ENCODE measurements around the gene SH2D4B.
A peak's percentile ranks its signal among the peaks of the same experiment; 100 is the strongest.

The SH2D4B gene

DNA sequence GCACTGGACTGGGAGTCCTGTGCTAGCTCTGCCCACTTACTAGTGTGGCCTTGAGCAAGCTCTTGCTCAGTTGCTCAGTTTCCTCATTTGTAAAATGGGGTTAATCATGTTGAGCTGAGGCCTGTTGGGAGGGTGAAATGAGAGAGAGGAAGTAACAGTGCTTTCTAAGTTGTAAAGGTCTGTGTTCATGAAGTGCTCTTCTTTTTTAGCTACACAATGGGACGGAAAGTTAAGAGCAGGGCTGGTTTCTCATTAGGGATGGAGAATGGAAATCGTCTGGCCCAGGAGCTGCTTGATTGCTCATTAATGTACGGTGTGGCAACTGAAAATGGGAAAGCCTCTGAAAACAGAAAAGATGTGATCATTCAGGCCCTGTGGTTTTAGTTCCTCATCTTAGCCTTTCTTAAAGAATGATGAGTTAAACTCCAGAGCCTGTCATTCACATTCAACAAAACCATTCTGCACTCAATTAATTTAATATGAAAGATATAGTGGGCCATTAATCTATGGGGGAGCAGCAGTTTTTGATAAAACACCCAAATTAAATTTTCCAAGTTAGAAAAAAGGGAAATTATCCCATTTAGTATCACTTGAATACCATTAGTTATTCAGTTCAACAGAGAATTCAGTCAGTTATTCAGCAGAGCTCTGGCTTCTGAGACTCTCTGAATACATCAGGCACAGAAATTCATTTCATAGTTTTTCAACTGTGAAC lies 60.5 kb downstream of the SH2D4B start:
- no peak for DNase-seq

DNA sequence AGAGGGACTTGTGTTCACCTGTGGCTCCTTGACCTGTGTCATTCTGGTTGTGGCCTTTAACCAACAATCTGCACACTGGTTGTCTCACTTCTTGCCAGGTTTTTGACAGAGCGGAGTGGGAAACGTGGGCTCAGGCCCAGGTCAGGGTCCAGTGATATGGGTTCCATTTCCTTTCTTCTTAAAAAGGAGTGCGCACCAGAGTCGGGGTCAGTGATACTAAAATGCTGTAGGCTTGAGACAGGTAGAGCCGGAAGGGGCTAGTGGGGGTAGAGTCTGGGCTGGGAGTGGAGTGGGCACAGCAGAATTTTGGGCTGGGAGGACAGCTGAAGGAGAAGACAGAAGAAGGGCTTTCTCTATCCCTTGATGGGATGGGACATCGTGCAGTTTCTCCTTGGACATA lies 61.2 kb downstream of the SH2D4B start:
- no peak for DNase-seq

DNA sequence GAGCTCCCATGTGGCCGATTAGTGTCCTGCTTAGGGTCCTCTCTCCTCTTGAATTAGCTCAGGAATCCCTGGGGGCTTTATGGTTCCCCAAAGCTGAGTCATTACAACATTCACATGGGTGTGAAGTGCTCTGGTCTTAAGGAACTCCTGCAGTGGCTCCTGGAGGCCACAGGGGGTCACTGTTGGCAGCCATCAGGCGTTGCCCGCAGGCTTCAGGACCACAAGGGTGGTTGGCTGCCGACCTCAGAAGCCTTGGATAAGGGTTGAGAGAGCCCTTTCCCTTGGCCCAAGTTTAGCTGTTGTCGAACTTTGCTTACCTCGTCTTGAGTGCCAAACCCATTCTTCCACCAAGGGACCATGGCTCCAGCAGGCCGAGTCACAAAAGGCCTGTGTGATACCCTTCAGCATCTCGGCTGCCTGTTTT lies 61.7 kb downstream of the SH2D4B start:
- DNase-seq: peak; percentile 61

DNA sequence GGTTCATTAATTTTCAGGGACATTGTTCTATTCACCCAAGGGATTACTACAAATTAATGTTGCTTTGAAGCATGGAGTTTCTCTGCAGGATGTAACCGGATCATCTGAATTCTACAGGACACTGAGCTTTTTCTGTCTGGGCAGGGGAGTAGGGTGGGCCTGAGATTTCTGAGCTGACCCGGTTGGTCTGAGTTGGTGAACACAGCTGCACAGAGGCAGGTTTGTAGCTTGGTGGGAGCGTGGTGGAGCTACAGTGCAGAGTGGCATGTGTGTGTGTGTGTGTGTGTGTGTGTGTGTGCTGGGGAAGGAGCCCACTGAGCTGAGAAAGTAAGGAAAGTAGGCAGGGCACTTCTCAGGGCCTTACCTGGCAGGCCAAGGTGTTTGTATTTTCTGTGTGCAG lies 62.6 kb downstream of the SH2D4B start:
- DNase-seq: no peak

DNA sequence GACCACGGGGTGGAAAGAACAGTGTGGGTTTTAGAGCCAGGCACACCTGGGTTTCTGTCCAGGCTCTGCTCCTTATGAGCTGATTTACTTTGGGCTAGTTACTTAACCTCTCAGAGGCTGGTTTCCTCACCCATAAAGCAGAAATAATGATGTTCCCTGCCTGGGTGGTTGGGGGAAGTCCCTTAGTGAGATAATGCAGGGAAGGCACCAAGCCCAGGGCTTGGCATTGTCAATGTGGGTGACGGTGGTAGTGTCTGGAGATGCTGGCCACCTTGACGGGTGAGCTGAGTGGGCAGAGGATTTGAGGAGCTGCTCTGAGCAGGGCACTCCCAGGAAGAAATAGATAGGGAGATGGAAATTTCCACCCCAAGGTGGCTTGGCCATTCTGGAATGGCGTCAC lies 65.2 kb downstream of the SH2D4B start:
- DNase-seq: no peak

DNA sequence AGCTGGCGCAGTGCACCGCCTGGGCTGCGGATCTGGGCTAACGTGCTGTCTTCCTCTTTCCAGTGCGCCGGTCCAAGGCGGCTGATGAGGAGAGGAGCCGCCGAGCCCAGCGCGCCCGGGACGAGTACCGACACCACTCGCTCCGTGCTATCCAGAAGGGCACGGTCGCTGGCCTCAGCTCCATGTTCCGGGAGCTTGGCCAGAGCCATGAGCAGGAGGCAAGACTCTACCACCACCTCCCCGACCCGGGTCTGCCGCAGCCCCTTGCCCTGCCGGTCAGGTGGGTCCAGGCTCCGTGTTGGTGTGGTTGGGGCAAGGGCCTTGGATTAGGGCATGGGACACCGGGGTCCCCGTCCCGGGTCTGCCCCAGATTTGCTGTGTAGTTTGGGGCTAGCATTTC lies 65.8 kb downstream of the SH2D4B start:
- DNase-seq: no peak

DNA sequence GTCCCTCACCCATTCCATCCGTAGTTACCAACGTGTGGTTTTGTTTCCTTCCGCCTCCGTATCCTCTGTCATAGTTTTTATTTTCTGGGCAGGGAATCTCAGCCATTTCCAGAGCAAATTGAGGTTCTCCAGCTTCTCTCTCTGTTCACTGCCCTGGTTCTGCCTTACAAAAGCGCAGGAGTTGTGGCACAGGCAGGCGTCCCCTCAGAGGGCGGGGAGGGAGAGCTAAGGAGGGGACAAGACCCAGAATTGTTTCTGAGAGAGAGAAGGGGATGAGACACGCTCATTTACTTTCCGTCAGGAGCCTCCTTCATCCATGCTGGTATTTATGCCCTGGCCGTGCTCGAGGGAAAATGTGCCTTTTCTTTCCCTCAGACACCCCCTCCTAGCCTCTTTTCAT lies 71.0 kb downstream of the SH2D4B start:
- no peak for DNase-seq

DNA sequence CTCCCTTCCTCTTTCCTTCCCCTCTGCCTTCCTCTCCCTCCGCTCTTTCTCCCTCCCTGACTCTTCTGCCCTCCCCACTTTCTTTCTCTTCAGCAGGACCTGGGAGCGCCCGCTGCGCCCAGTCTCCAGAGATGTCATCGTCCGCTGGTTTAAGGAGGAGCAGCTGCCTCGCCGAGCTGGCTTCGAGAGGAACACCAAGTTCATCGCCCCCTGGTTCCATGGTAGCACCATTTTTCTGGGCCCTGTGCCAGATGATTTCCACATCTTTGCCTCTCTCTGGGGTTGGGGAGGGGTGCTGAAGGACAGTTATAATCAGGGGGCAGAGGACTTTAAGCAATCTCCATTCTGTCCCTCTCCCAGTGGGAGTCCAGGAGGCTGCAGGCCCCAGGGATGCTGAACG lies 71.6 kb downstream of the SH2D4B start:
- no peak for DNase-seq

DNA sequence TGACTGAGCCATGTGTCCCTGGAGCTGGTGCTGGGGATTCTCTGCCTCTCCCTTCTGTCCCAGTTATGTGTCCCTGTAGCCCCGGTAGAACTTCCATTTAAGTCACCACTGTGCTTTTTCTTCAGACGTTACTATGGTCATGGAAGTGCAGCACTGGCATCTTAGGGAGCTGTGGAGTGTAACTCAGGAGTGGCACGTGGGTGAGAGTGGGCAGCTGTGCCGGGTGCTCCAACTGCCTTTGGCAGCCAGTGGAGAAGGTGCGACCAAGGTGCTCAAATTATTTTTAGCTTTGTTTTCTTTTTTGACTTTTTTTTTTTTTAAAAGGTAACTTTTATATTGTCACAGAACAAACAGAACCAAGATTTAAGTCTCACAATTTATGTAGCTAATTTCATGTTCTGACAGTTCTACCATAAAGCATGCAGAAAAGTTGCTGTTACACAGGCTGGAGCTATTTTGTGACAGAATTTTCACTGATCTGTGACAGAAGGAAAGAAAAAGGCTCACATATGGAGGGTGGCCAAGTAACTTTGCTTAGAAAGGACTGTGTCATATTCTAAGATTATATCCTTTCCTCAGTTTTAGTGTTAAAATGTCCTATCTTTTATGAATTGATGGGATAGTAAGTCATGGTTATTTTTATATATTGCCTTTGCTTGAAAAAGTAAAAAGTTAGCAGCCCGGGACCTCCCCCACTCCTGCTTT lies 73.9 kb downstream of the SH2D4B start:
- DNase-seq: no peak

DNA sequence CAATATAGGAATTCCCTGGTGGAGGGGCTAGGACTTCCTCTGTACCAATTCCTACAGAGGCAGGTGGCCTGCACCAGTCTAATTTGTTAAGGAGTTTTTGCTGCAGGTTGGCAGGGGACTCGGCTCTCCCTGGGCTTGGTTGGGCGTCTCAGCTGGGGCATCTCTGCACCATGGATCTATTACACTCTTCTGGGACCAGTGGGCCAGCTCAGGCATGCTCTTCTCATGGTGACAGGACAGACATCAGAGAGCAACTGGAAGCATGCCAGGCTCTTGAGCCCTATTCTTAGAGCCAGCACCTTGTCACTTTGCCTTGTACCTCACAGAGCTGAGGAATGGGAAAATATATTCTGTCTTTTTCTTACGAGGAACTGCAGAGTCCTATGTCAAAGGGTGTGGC lies 74.6 kb downstream of the SH2D4B start:
- DNase-seq: no peak

DNA sequence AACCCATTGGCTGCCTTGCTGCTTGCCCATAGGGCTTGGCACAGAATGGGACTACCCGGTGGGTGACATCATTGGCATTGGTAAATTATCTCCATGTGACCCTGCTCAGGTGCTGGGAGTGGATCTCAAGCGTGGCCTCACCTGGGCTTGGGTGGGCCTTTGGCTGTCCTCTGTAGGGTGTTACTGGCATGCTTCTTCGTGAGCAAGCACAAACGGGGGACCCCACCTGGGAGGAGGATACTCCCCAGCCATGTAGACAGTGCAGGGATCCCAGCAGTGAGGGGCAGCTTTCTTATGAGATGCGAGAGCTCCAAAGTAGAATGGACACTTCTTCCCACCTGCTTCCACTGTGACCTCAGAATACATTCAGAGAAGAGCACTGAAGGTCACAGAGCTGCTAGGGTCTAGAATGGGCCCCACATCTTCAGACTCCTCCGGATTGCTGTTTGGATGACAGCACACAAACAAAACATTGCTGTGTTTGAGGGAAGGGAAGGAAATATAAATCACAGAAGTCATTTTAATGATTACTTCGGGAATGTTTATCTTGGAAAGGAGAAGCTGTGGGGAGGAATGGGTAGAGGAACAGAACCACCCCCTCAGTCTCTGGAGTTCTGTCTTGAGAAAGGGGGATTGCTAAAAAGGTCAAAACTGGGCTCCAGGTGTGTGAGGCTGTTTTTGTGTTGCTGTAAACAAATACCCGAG lies 75.9 kb downstream of the SH2D4B start:
- no peak for DNase-seq

DNA sequence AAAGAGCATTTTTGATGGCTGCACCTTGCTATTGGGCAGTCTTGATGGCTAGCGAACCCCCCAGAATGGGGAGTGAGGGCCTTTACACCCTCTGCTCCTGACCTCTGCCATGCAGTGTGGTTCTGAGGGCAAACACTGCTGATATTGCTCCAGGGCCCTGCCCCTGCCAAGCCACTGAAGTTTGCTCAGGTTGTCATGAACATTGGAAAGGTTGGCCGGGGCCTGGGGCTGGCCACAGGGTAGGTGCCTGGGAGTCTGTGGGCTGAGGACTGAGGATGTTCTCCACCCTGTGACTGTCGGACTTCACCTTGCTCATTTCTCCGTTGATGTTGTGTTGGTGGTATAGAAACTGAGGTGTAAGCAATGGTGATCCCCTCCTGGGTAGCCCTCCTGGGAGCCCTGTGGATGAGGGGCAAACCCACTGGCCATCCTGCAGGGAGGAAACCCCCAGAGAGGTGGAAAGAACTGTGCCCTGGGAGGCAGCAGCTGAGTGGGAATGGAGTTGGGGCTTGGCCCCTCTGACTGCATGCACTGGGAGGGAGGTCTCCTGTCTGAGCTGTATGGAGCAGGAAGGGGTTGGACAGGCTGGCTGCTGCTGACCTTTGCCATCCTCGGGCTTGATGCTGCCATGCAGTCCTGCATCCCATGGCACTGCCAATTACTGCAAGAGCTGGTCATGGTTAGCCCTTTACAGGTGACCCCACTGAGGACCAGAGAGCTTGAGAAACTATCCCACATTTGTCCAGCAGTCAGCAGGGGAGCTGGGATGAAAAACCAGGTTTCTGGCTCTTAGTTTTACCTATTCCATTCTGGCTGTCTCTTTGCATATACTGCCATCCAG lies 77.1 kb downstream of the SH2D4B start:
- DNase-seq: no peak

DNA sequence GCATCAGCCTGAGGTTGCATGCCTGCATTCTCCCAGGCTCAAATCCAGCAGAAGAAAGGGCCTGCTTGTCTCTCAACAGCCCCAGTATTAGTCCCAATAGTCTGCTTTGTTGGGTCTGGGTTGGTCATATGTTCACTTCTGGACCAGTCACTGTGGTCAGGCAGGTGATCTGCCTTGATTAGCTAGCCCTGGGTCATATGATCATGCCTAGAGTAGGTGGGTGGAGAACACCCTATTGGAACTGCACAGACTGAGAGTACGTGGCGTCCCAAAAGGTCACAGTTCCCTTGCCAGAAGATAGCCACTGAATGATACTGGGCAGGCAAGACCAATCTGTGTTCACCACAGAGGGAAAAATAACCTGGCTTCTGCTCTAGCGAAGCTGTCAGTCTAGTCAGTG lies 80.1 kb downstream of the SH2D4B start:
- no peak for DNase-seq

DNA sequence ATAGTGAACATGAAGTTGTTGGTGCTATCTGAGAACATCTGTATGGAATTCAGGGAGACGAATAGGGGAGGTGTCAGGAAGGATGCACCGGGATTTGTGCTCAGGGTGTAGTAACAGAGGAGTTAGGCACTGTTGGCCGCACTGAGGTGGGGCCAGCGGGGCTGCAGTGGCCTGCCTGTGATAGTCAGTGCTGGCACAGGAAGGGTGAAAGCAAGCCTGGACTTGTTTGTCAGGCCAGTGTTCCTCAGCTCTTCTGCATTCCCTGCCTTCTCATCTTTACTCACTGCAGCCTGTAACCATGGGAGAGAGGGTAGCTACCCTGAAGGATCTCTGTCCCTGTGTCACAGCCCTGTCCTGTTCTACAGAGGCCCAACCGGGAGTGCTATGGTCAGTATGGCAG lies 81.3 kb downstream of the SH2D4B start:
- no peak for DNase-seq

DNA sequence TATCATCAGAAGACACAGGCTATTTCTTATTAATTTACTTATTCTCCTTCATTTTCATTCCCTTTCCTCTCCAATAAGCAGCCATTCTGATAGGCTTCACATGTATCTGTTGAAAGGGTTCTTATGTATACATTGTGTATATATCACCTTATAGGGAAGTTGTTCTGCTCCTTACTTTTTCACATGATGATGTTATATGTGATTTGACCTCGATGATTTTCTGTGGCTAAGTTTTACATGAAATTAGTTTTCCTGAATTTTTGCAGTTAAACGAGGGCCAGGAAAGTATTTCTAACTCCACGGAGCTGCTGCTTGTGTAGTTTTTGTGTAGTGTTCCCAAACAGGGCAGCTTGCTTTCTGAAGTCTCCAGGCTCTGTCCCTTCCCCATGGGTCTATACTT lies 84.5 kb downstream of the SH2D4B start:
- DNase-seq: no peak

DNA sequence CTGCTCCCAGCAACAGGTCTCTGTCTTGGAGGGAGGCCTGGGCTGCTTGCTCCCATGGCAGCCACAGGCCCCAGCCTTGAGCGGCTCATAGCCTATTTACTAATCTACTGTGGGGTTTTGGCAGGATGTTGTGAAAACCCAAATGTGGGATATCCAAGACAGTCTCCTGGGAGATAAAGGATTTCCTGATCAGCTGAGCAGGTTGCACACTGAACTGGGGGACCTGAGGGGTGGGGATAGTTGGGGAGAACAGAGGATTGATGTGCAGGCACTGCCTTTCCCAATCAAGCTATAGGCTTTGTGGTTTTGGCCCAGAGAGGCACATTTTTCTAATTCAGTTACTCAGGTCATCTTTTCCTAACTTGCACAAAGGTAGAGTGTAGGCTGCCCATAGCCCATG lies 92.6 kb downstream of the SH2D4B start:
- no peak for DNase-seq

DNA sequence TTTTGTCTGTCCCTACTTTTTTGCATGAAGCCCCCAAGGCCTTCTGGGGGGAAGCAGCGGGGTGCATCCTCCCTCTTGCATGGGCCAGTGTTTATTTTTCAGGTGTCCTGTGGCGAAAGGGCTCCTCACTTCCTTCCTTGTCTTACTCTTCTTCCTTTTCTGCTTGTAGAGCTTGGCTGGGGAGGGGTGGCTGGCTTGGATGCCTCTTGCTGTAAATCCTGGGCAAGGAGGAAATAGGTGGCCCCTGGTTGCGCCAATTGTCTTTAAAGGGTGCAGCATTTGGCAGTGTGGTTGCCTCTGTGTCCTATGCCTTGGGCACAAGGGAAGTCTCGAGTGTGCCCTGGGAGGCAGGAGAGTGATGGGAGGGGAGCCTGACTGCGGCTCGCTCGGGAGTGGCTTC lies 95.0 kb downstream of the SH2D4B start:
- no peak for DNase-seq

DNA sequence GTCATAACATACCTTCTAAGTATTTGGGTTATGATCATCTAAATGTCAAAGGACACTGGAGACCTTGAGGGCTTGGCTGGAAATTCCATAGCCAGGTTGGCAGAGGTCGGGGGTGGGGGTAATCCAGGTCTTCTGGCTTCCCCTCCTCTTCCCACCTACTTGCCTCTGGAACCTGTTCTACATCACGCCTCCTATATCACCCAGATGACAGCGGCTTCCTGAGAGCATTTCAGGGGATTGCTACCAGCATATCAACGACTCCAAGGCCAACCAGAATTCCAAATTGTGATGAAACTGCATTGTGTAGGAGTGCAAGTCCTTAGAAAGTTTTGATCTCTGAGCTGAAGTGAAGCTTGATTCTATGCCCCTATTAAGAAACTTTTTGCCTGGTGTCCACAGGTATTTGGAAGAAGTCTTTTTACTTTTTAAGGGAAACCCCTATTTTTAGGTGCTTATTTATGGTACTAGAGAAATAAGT lies 95.7 kb downstream of the SH2D4B start:
- DNase-seq: no peak

DNA sequence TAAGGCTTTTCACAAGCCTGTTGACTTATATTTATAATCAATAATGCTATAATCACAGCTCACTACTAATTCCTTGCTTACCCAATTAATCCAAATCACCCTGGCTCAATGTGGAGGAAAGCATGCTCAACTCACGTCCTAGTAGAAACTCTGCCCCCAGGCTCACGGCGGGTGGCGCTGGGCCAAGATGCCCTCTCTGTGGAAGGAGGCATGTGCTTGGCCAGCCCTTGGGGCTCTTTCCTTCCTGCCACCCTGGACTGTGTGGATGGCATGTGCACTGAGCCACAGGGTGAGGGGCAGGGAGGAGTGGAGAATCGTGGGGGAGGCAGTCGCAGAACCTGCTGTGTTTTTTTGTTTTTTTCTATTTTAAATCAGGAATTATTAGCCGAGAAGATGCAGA lies 96.2 kb downstream of the SH2D4B start:
- DNase-seq: no peak

DNA sequence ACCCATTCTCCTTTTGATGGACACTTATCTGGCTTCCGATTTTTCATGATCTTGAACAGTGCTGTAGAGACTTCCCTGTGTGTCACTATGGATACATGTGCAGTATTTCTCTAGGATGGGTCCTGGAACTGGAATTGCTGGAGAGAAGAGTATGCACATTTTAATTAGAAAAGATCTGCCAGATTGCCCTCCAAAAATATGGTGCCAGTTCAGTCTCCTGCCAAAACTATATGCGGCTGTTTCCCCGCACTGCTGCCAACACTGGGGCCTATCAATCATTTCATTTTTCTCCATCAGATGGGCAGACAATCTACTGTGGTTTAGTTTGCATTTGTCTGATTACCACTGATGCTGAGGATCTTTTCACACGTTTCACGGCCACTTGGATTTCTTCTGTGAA lies 105.0 kb downstream of the SH2D4B start:
- no peak for DNase-seq

DNA sequence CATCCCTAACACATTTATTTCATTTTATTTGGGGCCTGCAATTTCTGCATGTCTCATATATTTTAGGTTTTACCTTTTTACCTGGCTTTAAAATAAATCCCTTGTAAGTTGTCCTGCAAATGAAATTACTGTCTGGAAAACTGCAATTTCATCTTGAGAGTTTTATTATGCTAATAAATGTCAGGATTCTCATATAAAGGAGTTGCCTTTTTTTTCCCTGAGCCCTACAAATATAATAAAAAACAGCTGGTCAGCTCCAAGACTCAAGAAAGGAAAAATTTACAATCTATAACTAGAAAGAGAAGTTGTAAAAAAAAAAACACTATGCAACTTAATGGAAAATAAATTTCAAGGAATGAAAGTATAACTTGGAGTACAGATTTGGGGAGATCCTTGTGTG lies 108.7 kb downstream of the SH2D4B start:
- no peak for DNase-seq

DNA sequence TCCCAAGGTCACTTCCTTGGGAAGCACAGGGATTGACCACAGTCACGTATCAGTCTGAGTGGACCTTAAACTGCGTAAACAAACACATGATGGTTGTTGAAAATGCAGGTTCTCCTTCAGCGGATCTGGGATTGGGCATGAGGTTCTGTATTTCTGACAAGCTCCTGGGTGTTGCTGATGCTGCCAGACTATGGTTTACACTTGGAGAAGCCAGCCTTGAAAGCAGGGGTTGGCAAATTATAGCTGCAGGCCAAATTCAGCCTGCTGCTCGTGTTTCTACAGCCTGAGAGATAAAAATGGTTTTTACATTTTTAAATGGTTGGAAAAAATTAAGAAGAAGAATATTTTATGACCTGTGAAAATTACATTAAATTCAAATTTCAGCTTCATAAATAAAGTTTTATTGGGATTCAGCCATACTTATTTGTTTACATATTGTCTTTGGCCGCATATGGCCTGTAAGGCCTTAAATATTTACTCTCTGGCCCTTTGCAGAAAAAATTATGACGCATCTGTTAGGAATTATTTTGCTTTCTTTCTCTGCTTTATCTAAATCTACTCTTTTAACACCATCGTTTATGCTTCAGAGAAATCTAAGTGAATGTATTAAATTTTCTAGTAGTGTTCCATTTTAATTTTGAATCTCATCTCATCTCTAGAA lies 109.6 kb downstream of the SH2D4B start:
- DNase-seq: no peak

DNA sequence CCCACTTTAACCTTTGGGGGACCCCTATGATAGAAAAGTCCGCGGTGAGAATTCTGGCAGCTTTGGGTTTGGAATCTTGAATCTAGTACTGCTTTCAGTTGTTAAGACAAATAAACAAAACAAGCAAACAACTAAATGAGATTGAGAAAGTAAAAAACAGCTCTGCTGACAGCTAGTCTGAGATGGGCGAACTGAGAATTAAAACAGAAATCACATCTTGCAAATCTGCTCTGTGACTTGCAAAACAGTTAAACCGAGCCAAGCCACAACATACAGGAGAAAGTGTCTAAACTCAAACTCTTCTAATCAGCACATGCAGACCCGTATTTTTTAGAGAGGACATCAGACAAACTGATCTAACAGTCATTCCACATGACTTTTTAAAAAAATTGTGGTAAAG lies 110.4 kb downstream of the SH2D4B start:
- no peak for DNase-seq

All from activated CD4-positive, alpha-beta T cell treated with anti-CD3 and anti-CD28 coated beads, Interleukin-2, Interleukin-6, amounts not matched to agents 100 ng/mL and 50 ng/mL, durations not matched to agents 16 hours and 8 hours (primary cell).